HG03159 (cell line): ENCODE results near the gene CHFR.
"Not testable (repeated sequence)": the region's sequence is repeated elsewhere in the genome, so short reads cannot be mapped to it uniquely, and the experiment has no call there.

Source experiments
- ATAC-seq: cut with Tn5 transposase; IDR thresholded peaks from one replicate; pipeline ENCODE4 v1.9.1; 2021; ENCODE audit warnings: mild to moderate bottlenecking, moderate library complexity; ENCODE audit not compliant: unreplicated experiment

CHFR gene

GRCh38 chr12:132841151-132841550 lies 46.3 kb downstream of the CHFR start:
- ATAC-seq, result no peak

- no peak for ATAC-seq
Observed at GRCh38 chr12:132840536-132840935, 46.9 kb downstream of the CHFR start.

GRCh38 chr12:132839558-132840235 lies 47.7 kb downstream of the CHFR start:
- no peak for ATAC-seq

GRCh38 chr12:132838410-132839080 lies 48.9 kb downstream of the CHFR start:
- no peak for ATAC-seq

- ATAC-seq, result no peak
Observed at GRCh38 chr12:132837693-132838409, 49.6 kb downstream of the CHFR start.

- ATAC-seq, result no peak
Observed at GRCh38 chr12:132836795-132837331, 50.5 kb downstream of the CHFR start.

GRCh38 chr12:132836230-132836629 lies 51.2 kb downstream of the CHFR start:
- ATAC-seq, result not testable (repeated sequence)

- ATAC-seq, result no peak
Observed at GRCh38 chr12:132835076-132836025, 52.1 kb downstream of the CHFR start.

- no peak for ATAC-seq
Observed at GRCh38 chr12:132834181-132834711, 53.2 kb downstream of the CHFR start.

- no peak for ATAC-seq
Observed at GRCh38 chr12:132833341-132833740, 54.1 kb downstream of the CHFR start.

GRCh38 chr12:132831771-132832170 lies 55.6 kb downstream of the CHFR start:
- no peak for ATAC-seq

GRCh38 chr12:132828706-132829534 lies 58.5 kb downstream of the CHFR start, which contains the start of gene GOLGA3:
Gene GOLGA3, minus strand, starts transcription at chr12:132828869. Its CDS starts 6,741 bp downstream, at chr12:132822128.
- peak; percentile 87 for ATAC-seq

- peak; percentile 25 for ATAC-seq
Observed at GRCh38 chr12:132827763-132828703, 59.4 kb downstream of the CHFR start.

GRCh38 chr12:132825861-132826260 lies 61.5 kb downstream of the CHFR start:
- no peak for ATAC-seq

GRCh38 chr12:132825089-132825488 lies 62.3 kb downstream of the CHFR start:
- no peak for ATAC-seq

GRCh38 chr12:132824053-132824452 lies 63.4 kb downstream of the CHFR start:
- no peak for ATAC-seq

GRCh38 chr12:132818562-132818961 lies 68.8 kb downstream of the CHFR start:
- no peak for ATAC-seq

GRCh38 chr12:132814232-132814631 lies 73.2 kb downstream of the CHFR start:
- ATAC-seq, result no peak
